HG03280 (cell line): Measurements from ENCODE around the gene ADAMTSL2.

Source experiments
- ATAC-seq: cut with Tn5 transposase; IDR thresholded peaks from one replicate; pipeline ENCODE4 v1.9.1; 2021; ENCODE audit warnings: mild to moderate bottlenecking, moderate library complexity; ENCODE audit not compliant: unreplicated experiment

Gene ADAMTSL2

GRCh38 chr9:133616643-133617405, 82.3 kb downstream of the ADAMTSL2 start:
- ATAC-seq, result no peak

DNA sequence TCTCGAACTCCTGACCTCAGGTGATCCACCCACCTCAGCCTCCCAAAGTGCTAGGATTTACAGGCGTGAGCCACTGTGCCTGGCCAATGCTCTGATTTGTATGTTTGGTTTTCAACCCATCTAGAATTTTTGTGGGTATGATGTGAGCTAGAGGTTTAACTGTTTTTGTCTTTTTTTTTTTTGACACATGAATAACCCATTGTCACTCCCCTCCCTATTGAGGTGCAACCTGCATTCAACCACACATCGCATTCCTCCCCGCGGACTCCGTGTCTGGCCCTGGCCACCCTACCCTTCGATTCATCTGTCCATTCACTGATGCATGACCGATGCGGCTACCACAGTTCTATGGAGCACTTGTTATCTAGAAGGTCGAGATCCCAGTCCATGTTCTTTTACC, 84.2 kb downstream of the ADAMTSL2 start:
- no peak for ATAC-seq

GRCh38 chr9:133619791-133620190, 85.3 kb downstream of the ADAMTSL2 start:
- no peak for ATAC-seq

- no peak for ATAC-seq
Observed at GRCh38 chr9:133621725-133622267, 87.3 kb downstream of the ADAMTSL2 start.

- no peak for ATAC-seq
Observed at GRCh38 chr9:133622555-133622954, 88.1 kb downstream of the ADAMTSL2 start.
